Measurements from ENCODE around the gene ADCK1.
"Not testable (repeated sequence)": the region's sequence is repeated elsewhere in the genome, so short reads cannot be mapped to it uniquely, and the experiment has no call there.

ADCK1 gene

GRCh38 chr14:77867476-77867875, 67.6 kb downstream of the ADCK1 start:
- DNase-seq: no peak

- no peak for DNase-seq
These were observed 68.8 kb downstream of the ADCK1 start for GRCh38 chr14:77868552-77869285.

GRCh38 chr14:77869340-77869739, 69.4 kb downstream of the ADCK1 start:
- DNase-seq: no peak

GRCh38 chr14:77870646-77871045, 70.7 kb downstream of the ADCK1 start:
- DNase-seq: no peak

- no peak for DNase-seq
These were observed 72.2 kb downstream of the ADCK1 start for GRCh38 chr14:77872152-77872551.

DNA sequence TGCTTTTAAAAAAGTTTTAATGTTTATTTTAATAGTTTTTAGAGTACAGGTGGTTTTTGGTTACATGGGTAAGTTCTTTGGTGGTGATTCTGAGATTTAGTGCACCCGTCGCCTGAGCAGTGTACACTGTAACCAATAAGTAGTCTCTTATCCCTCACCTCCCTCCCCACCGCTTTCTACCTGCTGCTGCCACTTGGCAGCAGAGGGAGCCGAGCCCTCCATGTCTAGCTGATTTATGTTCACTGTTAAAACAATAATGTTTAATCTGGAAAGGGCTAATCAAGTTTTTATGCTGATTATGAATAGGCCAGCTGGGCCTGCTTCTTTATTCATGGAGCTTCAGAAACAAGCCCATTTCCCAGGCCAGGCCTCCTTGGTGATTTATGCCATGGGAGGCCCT, 73.1 kb downstream of the ADCK1 start:
- DNase-seq: no peak

DNA sequence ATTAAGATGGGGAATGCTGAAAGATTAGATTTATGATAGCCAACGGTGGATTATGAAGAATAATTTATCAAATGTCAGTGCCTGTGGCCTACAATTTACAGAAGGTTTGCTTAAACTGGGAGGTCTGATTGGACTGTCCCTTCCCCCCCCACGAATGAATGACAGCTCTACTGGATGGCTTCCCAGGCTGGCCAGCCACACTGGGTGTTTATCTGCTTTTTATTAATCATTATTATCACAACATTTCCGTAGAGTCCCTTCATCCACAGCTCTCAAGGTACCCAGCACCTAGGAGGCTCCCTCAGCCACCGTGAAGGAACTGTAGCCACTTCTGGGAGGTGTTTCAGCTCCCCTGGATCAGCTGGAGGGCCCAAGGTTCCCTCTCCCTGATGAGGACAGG, 78.9 kb downstream of the ADCK1 start:
- no peak for DNase-seq

- no peak for DNase-seq
These were observed 80.1 kb downstream of the ADCK1 start for GRCh38 chr14:77880056-77880455.

DNA sequence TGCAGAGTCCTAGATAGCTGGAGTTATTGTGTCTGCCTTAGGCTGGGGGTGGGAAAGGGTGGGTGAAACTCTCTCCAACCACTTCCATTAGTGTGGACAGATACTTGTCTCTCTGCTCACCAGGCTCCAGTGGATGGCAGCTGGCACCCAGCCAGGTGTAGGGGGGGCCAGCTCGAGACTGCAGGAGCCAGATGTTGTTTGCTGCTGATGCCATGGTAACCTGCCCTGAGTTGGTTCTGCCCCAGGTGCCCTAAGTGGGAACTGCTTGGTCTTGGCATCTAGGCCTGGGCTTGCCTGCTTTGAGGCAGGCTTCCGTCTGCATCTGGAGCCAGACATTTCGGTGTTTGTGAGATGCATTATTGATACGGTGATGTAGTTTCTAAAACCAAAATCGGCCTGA, 82.2 kb downstream of the ADCK1 start:
- no peak for DNase-seq

DNA sequence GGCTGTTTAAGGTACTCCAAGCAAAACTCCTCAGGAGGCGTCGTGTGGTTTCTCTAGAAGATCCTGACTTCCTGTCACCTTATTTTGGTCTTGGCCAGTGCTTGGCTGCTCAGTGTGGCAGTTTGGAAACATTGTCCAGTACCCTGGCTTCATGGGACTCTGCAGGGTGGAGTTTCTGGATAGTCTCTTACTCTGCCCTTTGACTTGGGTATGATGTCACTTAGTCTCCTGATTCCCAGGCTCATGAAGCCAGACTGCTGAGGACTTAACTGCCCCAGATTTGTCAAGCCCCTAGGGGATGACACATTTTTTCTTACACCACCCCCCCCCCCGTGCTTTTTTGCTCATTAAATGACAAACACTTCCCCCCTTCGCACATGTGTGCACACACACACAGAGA, 82.7 kb downstream of the ADCK1 start:
- DNase-seq: no peak

DNA sequence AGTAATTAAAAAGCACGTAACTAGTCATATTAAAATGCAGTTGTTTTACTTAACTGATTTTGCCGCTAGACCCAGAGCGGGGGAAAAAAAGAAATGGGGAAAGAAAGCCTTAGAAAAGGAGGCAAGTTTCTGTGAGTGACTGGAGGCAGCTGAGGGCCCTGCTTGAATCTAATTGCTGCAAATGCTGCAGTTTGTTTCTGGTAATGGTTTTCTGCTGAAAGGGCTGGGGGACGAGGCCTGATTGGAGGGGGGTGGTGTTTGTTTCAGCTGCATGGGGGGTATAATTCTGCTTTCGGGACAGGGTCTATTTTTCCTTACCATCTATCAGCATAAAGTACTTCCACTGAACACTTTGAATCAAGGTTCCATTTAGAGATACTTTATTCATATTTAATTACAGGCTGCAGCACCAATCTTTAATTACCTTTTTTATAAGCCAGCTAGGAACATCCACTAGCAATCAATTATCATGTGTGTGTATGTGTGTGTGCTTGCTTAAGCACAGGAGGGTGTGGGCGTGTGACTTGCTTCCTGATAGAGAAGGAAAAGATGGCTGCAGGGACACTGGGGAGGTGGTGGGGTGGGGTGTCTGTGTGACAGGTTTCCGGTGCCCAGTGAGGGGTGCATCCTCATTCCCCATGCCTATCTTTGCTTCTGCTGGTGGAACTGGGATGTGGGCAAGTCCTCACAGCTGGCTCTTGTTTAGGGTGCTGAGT, 83.4 kb downstream of the ADCK1 start:
- no peak for DNase-seq

DNA sequence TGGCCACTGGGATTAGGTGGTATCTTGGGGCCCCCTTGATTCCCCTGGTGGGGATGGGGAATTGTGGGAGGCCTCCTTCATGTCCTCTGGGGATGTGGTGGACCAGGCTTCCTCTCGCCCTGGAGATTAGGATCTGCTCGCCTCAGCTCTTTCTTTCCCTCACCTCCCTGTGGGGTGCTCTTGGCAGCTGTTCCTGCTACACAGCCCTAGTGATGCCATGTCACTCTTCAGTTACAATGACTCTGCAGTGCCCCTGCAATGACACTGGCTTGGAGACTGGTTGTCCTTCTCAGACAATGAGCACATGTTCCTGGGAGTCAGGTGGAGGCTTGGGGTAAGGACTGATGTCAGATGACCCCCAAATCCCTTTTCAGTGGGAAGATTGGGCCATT, 83.9 kb downstream of the ADCK1 start:
- DNase-seq: no peak

GRCh38 chr14:77885367-77885766, 85.5 kb downstream of the ADCK1 start:
- no peak for DNase-seq

DNA sequence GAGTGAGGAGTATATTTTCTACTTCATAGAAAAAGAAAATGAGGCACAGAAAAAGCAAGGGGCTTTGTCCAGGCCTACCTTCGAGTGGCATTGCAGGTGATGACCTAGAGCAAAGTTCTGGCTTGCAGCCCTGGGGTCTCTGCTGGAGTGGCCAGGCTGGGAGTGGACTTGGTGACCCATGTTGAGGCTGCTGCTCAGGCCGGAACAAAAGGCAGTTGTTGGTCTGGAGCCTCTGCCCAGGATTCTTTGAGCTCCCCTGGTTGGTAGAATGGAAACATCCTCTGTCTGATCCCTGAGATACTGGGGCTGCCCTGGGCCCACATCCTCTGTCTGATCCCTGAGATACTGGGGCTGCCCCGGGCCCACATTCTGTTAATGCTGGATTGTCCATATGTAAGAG, 86.1 kb downstream of the ADCK1 start:
- DNase-seq: no peak

DNA sequence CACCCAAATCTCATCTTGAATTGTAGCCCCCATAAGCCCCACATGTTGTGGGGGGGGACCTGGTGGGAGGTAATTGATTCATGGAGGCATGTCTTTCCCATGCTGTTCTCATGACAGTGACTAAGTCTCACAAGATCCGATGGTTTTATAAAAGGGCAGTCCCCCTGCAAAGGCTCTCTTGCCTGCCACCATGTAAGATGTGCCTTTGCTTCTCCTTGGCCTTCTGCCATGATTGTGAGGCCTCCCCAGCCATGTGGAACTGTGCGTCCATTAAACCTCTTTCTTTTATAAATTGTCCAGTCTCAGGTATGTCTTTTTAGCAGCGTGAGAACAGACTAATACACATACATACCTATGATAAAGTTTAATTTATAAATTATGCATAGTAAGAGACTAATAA, 89.0 kb downstream of the ADCK1 start:
- DNase-seq: not testable (repeated sequence)

DNA sequence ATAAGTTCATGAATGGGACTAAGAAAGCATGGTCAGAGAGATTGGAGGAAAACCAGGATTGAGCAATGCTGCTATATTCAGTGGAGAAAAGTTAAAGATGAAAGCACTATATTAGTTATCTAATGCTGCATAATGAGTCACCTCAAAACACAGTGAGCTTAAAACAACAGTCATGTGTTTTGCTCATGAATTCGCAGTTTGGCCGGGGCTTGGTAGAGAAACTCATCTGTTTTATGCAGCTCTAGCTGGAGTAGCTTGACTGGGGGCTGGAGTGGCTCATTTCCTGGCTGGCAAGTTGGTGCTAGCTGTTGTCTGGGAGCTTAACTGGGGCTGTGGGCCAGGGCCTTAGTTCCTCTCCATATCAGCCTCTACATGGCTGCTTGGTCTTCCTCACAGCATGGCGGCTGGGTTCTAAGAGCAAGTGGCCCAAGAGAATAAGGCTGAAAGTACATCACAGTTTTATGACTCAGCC, 90.1 kb downstream of the ADCK1 start:
- DNase-seq: peak; percentile 6

- no peak for DNase-seq
These were observed 91.0 kb downstream of the ADCK1 start for GRCh38 chr14:77890873-77891272.

- DNase-seq: no peak
These were observed 92.5 kb downstream of the ADCK1 start for GRCh38 chr14:77892381-77892871.

GRCh38 chr14:77892890-77893484, 93.1 kb downstream of the ADCK1 start:
- no peak for DNase-seq

DNA sequence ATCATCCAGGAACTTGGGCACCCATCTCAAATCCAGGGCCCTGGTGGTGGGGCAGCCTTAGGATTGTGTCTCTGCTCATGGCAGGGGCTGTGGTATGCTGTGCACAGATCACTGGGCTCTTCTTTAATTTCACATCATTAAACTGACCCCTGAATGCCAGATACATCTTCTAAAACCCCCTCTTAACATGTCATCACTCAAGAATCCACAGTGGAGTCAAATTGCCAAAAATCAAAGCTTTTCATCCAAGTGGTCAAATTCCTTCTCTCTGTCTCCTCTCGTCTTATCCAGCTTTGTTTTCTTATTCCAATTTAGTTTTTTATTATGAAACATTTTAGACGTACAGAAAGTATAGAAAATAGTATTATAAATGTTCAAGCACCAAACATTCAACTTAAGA, 97.5 kb downstream of the ADCK1 start:
- no peak for DNase-seq

GRCh38 chr14:77902811-77903210, 102.9 kb downstream of the ADCK1 start:
- DNase-seq: no peak

DNA sequence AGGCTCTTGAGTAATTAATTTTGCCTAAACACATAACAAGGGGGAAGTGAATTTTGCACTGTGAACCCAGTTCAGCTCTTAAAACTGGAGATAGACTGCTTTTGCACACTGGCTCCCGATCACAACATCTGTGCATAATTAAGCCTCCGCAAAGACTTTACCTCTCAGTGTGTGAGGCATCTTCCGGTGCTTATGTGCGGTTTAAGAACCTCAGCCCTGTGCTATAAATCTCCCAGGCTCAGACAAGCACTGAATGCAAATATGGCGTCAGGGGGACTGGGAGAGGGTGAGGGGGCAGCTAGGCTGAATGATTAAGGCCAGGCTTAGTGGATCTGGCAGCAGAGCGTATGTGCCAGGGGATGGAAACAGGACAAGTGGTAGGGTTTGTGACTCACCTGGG, 103.3 kb downstream of the ADCK1 start:
- no peak for DNase-seq

DNA sequence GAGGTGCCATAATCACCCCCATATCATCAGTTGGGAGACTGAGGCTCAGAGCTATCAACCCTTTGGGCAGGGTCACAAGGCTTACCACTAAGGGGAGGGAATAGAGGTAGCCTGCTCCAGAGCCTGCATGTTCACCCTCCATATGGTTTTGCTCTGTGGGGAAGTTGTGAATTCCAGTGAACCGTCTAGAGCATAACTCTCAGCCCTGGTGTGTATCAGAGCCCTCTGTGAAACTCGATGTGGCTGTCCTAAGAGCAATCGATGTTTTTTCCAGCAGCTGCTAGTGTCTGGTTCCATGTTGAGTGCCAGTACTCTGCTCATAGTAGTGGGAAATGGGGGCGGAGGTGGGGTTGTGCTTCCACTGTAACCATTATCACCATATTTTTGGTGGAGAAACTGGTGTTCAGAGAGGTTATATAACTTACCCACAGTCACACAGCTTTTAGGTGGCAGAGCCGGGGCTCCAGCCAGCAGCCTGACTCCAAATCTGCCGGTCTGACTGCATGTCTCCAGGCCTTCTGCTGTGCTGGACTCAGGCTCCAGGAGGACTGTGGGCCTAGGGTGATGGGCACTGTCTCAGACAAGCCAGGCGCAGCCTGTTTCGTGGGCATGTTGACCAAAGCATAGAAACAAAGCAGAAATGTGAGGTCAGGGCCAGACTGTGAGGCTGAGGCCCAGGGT, 104.2 kb downstream of the ADCK1 start:
- no peak for DNase-seq

All from activated CD4-positive, alpha-beta T cell treated with anti-CD3 and anti-CD28 coated beads, Interleukin-2, Interleukin-6, amounts not matched to agents 100 ng/mL and 50 ng/mL, durations not matched to agents 16 hours and 8 hours (primary cell).